Measurements from ENCODE around the gene GSG1L.

- TF ChIP-seq CTCF (IDR thresholded peaks at IDR 0.05; ENCODE audit: low read depth, low read length): no peak
- no peak for TF ChIP-seq POLR2A (IDR thresholded peaks at IDR 0.05; ENCODE audit: extremely low read depth, insufficient read length)
These were observed 81.3 kb downstream of the GSG1L start for GRCh38 chr16:27982184-27982583.

Data from NB4 (cell line).